GM12874 (cell line): Measurements from ENCODE around the gene EIF4E2.

Experiments used
- CTCF ChIP-seq: IDR thresholded peaks from 2 replicates; pipeline ENCODE4 v1.5.1; 2011; ENCODE audit warnings: low read depth, mild to moderate bottlenecking, control low read depth, low read length, moderate library complexity; ENCODE audit not compliant: insufficient read depth

EIF4E2 gene

GRCh38 chr2:232609607-232610006 is 59.1 kb downstream of the EIF4E2 start:
- TF ChIP-seq CTCF, result no peak

GRCh38 chr2:232610081-232610480 is 59.6 kb downstream of the EIF4E2 start:
- no peak for TF ChIP-seq CTCF

- no peak for TF ChIP-seq CTCF
These were observed 60.6 kb downstream of the EIF4E2 start for GRCh38 chr2:232611061-232611460.

DNA sequence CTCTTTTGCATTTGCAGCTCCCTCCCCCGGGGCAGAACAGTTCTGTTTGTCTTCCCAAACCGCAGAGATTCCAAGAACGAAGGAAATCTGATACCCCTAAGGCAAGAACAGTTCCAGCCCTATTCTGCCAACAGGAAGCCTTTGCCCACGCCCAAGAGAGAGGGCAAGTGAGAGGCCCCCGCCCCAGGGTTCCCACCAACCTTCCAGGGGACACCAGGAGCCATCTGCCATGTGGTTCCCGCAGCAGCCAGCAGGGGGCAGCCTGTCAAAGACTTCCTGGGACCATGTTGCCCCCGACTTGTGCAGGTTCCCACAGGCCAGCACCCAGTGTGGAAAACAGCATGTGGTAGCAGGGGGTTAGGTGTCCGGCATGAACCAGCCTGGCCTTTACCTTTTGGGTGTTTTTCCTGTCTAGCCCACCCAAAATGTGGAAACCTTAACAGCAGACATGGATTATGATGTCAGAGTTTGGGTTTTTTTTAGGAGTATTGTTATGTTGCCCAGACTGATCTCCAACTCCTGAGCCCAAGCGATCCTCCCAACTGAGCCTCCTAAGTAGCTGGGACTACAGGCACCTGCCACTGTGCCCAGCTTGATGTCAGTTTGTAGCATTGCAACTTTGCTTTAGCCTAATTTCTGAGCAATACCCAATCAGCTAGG is 61.2 kb downstream of the EIF4E2 start:
- TF ChIP-seq CTCF, result peak; percentile 97

- no peak for TF ChIP-seq CTCF
These were observed 63.1 kb downstream of the EIF4E2 start for GRCh38 chr2:232613538-232614134.

GRCh38 chr2:232615339-232615738 is 64.8 kb downstream of the EIF4E2 start:
- no peak for TF ChIP-seq CTCF
